Activated naive CD4-positive, alpha-beta T cell treated with anti-CD3 and anti-CD28 coated beads for 36 hours (primary cell): Measurements from ENCODE around the gene CLASP1. TPM values are rescaled to one million over a fixed set of nuclear protein-coding genes. Genes with fewer than 3 reads are reported as not detected.
"Not testable (repeated sequence)": the region's sequence is repeated elsewhere in the genome, so short reads cannot be mapped to it uniquely, and the experiment has no call there.

Experiments used
- CTCF ChIA-PET: fragments of 350-600 bp; sonication (Branson Sonifier 250); formaldehyde crosslinking; loops from one replicate; lab custom pipeline; 2021; ENCODE audit warnings: antibody characterized with exemption; lab: Charles Lee
- DNase-seq: peaks from one replicate; pipeline ENCODE4 v3.0.0-alpha.2; 2020
- H3K27ac Mint-ChIP-seq: one replicate; pipeline ENCODE4 v1.8.0; 2021; ENCODE audit warnings: mild to moderate bottlenecking, mixed read lengths
- H3K27me3 Mint-ChIP-seq: one replicate; pipeline ENCODE4 v1.8.0; 2021; ENCODE audit warnings: low read depth, mixed read lengths
- H3K36me3 Mint-ChIP-seq: one replicate; pipeline ENCODE4 v1.8.0; 2021; ENCODE audit warnings: low read depth, mixed read lengths
- H3K4me1 Mint-ChIP-seq: one replicate; pipeline ENCODE4 v1.8.0; 2021; ENCODE audit warnings: low read depth, mixed read lengths
- H3K4me3 Mint-ChIP-seq: one replicate; pipeline ENCODE4 v1.8.0; 2021; ENCODE audit warnings: mild to moderate bottlenecking, moderate library complexity, mixed read lengths
- H3K9me3 Mint-ChIP-seq: one replicate; pipeline ENCODE4 v1.8.0; 2021; ENCODE audit warnings: mixed read lengths
- intact Hi-C: fragments of 100-400 bp; cut with micrococcal nuclease; formaldehyde crosslinking; loops from one replicate; pipeline ENCODE4 v1.15.1; 2023
- total RNA-seq, 2 experiments: library from RNA; stranded (reverse); gene quantifications; one replicate each; pipeline ENCODE4 v1.2.3, GENCODE V29; 2021

The CLASP1 gene
- total RNA-seq, 2 experiments from 2014 or later, result 47.3 to 51.5 TPM

DNA sequence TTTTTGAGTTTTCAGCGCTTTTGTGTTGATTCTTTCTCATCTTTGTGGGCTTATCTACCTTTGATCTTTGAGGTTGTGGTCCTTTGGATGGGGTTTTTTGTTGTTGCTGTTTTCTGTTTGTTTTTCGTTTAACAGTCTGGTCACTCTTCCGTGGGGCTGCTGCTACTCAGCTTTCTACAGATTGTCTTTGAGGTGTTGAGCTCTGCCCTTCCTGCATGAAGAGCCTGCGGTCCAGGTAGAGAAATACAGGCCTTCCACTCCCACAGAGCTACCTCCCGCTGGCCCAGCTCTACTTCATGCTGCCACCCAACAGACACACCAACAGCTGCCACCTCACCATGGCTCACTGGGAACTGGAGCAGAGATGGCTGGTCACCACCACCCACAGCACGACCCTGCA, 180.3 kb downstream of the CLASP1 start:
- Mint-ChIP-seq H3K9me3 (no peaks in the 10 kb centered on the region), H3K4me1 (peaks cover 4% of the 10 kb centered on the region), H3K36me3 (peaks cover 40% of the 10 kb centered on the region), H3K27me3 (no peaks in the 10 kb centered on the region), H3K27ac (no peak overlapping the region), H3K4me3 (no peak overlapping the region)
- intact Hi-C loops, result no loop called here
- CTCF ChIA-PET, result no interaction called here
- DNase-seq, result no peak

DNA sequence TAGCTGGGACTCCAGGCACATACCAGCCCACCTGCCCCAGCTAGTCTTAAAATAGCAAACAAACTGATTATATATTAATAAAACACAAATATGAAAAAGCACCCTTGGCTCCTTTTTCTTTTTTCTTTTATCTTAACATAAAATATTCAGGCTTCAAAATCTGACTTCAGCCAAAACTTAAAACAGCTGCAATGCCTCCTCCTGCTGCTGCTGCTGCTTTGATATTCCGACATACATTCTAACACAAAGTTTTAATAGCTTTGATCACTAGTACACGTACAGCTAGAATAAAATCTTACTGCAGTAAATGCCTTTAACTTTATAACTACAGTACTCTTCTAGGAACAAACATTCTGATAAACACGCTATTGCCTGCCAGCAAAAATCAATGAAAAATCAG, 190.0 kb downstream of the CLASP1 start:
- peaks cover 18% of the 10 kb centered on the region for H3K36me3 Mint-ChIP-seq
- H3K27ac Mint-ChIP-seq, result no peak overlapping the region
- no peaks in the 10 kb centered on the region for H3K9me3 Mint-ChIP-seq
- DNase-seq, result no peak
- no peaks in the 10 kb centered on the region for H3K27me3 Mint-ChIP-seq
- H3K4me3 Mint-ChIP-seq, result no peak overlapping the region
- intact Hi-C loops, result no loop called here
- H3K4me1 Mint-ChIP-seq, result no peaks in the 10 kb centered on the region
- CTCF ChIA-PET, result interaction anchor here (1.2 to 1.4 kb wide), 3 partner anchors 9 to 16 kb away, joined by 3 to 5 read pairs (median 3); no protein-coding TSS in a partner anchor

DNA sequence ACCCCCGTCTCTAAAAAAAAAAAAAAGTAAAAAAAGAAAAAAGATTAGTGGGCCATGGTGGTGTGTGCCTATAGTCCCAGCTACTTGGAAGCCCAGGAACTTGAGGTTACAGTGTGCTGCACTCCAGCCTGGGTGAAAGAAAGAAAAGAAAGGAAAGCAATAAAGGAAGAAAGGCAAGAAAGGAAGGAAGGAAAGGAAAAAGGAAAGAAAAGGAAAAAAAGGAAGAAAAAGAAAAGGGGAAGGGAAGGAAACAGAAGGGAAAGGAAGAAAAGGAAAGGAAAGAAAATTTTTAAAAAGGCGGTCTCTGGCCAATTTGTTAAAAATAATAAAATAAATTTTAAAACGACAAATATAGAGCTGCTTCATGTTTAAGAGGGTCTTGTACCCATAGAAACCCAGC, 192.9 kb downstream of the CLASP1 start:
- Mint-ChIP-seq H3K4me3 (no peak overlapping the region), H3K27me3 (no peaks in the 10 kb centered on the region), H3K36me3 (peaks cover 16% of the 10 kb centered on the region), H3K9me3 (no peaks in the 10 kb centered on the region), H3K4me1 (no peaks in the 10 kb centered on the region), H3K27ac (no peak overlapping the region)
- CTCF ChIA-PET, result interaction anchor here (0.7 kb wide), 1 partner anchor 25 kb away, joined by 5 read pairs; no protein-coding TSS in a partner anchor
- intact Hi-C loops, result no loop called here
- DNase-seq, result no peak

DNA sequence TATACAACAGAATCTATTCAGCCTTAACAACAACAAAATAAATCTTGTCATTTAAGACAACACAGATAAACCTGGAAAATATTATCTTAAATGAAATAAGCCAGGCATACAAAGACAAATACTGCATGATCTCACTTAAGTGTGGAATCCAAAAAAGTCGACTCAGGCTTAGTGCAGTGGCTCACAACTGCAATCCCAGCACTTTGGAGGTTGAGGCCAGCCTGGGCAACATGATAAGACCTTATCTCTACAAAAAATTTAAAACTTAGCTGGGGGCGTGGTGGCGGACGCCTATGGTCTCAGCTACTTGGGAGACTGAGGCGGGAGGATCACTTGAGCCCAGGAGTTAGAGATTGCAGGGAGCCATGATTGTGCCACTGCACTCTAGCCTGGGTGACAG, 193.8 kb downstream of the CLASP1 start:
- H3K27me3 Mint-ChIP-seq, result no peaks in the 10 kb centered on the region
- no peaks in the 10 kb centered on the region for H3K4me1 Mint-ChIP-seq
- intact Hi-C loops, result no loop called here
- no peak overlapping the region for H3K4me3 Mint-ChIP-seq
- H3K9me3 Mint-ChIP-seq, result no peaks in the 10 kb centered on the region
- no peak for DNase-seq
- H3K36me3 Mint-ChIP-seq, result peaks cover 24% of the 10 kb centered on the region
- CTCF ChIA-PET, result no interaction called here
- H3K27ac Mint-ChIP-seq, result peak overlapping the region; percentile 44

DNA sequence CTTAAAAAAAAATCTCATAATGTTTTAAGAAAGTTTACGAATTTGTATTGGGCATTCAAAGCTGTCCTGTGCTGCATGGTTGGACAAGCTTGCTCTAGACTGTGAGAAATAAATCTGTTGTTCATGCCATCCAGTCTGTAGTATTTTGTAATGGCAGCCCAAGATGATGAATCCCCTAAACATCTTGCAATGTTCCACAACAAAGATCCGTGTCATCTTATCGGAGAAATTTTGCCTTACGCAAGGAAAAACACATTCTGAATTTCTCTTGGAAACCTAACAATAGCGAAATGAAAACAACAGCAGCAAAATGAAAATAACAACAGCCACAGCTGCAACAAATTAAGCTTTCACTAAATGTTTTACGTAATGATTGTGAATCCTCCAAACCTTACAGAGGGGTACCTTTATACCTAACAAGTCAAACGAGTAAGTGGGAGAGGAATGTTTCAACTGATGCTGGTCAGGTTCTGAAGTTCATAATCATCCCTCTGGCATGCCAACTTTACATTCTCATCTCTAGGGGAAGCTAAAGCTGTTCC, 194.6 kb downstream of the CLASP1 start:
- intact Hi-C loops, result no loop called here
- no peaks in the 10 kb centered on the region for H3K9me3 Mint-ChIP-seq
- peaks cover 21% of the 10 kb centered on the region for H3K36me3 Mint-ChIP-seq
- H3K4me1 Mint-ChIP-seq, result no peaks in the 10 kb centered on the region
- no peak overlapping the region for H3K27ac Mint-ChIP-seq
- H3K4me3 Mint-ChIP-seq, result no peak overlapping the region
- CTCF ChIA-PET, result no interaction called here
- DNase-seq, result no peak
- no peaks in the 10 kb centered on the region for H3K27me3 Mint-ChIP-seq

DNA sequence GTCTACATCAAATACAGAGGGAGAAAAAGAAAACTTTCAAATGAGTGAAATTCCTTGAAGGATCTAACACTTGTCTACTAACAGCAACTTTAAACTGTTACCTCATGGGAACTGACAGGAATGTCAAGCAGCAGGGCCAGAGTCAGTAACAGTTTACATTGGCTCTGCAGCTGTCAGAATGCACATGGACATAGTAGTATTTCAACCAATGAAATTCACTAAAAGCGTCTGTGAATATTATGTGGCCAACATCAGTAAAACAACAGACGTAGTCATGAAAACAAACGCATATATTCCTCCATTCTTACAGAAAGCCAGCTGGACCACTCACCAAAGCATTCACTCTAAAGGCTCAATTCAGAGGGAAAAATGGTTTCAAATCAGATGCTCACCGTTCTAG, 197.9 kb downstream of the CLASP1 start:
- CTCF ChIA-PET, result interaction anchor here (2.2 kb wide), 1 partner anchor 8 kb away, joined by 5 read pairs; no protein-coding TSS in a partner anchor
- Mint-ChIP-seq H3K27ac (no peak overlapping the region), H3K4me3 (no peak overlapping the region), H3K36me3 (peaks cover 46% of the 10 kb centered on the region), H3K4me1 (no peaks in the 10 kb centered on the region), H3K27me3 (no peaks in the 10 kb centered on the region), H3K9me3 (no peaks in the 10 kb centered on the region)
- DNase-seq, result no peak
- intact Hi-C loops, result no loop called here

DNA sequence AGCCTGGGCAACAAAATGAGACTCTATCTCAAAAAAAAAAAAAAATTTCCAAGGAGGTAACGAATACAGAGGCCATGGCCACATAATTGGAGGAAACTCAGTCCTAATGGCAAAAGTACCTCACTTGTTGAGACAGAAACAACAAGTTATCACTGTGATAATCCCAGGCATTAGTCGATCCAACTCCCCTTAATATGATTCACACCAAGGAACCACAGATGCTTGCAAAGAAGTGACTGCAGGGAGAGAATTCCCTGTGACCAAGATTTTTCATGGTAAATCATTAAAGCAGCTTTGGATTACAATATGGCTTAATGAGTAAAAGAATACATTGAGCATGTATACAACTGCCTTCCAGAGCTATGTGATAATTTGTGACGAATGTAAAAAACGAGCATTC, 199.0 kb downstream of the CLASP1 start:
- Mint-ChIP-seq H3K36me3 (peaks cover 45% of the 10 kb centered on the region), H3K4me1 (no peaks in the 10 kb centered on the region), H3K27me3 (no peaks in the 10 kb centered on the region), H3K4me3 (no peak overlapping the region), H3K9me3 (no peaks in the 10 kb centered on the region), H3K27ac (no peak overlapping the region)
- CTCF ChIA-PET, result interaction anchor here (0.6 to 2.2 kb wide), 3 partner anchors 9 to 287 kb away, joined by 4 to 5 read pairs (median 4); no protein-coding TSS in a partner anchor
- DNase-seq, result no peak
- intact Hi-C loops, result no loop called here

DNA sequence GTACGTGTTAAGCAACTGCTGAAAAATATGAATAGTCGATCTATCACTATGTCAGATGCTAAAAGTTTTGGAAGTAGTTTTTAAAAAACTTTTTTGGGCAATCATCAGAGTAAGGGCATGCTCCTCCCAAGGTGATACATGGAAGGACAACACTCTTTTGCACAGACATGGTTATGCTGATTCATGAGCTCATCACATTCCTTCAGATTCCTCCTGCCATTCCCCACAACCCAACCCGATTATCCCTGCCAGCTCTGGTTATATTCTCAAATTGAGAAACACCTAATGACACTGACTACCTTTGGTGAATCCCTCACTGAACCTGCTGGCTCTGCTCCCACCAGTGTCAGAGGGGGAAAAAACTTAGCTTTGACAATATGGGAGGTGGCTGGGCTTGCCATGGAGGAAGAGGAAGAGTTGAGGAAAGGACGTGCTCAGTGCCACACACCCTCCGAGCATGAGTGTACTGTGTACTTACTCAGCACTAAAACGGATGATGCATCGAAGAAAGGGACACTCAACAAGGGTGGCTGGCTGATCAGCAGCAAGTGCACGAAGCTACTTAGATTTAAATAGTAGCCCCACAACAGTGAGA, 202.5 kb downstream of the CLASP1 start:
- Mint-ChIP-seq H3K4me1 (no peaks in the 10 kb centered on the region), H3K4me3 (no peak overlapping the region), H3K9me3 (no peaks in the 10 kb centered on the region), H3K27ac (no peak overlapping the region), H3K36me3 (peaks cover 57% of the 10 kb centered on the region), H3K27me3 (no peaks in the 10 kb centered on the region)
- intact Hi-C loops, result no loop called here
- CTCF ChIA-PET, result no interaction called here
- no peak for DNase-seq

DNA sequence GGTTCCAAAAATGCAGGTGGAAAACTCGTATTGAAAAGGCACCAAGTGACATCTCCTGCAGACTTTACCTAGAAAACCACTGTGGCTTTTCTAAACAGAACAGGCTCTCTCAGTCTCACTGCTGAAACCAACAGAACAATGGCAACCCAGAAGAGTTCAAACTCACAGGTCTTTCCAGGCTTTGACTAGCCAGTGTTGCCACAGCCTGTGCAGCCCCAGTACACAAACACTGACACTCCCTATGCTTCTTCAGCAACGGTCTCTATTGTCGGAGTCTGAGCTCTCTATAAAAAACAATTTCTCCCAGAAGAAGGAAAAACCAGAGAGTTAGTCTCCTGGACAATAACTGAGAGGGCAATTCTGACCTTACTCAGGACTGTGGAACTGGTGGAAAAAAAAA, 206.4 kb downstream of the CLASP1 start:
- H3K27ac Mint-ChIP-seq, result no peak overlapping the region
- no peak for DNase-seq
- intact Hi-C loops, result no loop called here

DNA sequence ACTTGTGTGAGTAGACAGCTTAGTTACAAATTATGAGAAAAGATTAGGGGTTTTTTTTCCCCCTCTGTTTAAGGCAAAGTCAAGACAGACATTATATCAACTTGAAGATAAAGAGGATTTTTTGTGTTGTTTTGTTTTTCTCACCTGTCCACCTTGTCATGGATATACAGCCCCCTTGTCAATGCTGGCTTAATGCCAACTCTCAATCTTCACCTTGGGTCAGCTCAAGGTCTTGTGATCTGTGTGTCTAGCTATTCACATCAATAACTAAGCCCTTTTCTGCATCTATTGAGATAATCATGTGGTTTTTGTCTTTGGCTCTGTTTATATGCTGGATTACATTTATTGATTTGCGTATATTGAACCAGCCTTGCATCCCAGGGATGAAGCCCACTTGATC, 211.0 kb downstream of the CLASP1 start:
- DNase-seq, H3K27ac Mint-ChIP-seq, H3K27me3 Mint-ChIP-seq, CTCF ChIA-PET, H3K4me3 Mint-ChIP-seq, H3K9me3 Mint-ChIP-seq, intact Hi-C loops, H3K4me1 Mint-ChIP-seq: not testable (repeated sequence)
- H3K36me3 Mint-ChIP-seq, result peaks cover 19% of the 10 kb centered on the region

More for the DNA sequence above, 206.4 kb downstream of the CLASP1 start:
- CTCF ChIA-PET, result interaction anchor here (1.1 kb wide), 1 partner anchor 9 kb away, joined by 4 read pairs; no protein-coding TSS in a partner anchor
- no peak overlapping the region for H3K4me3 Mint-ChIP-seq
- H3K36me3 Mint-ChIP-seq, result peaks cover 43% of the 10 kb centered on the region
- H3K27me3 Mint-ChIP-seq, result no peaks in the 10 kb centered on the region
- no peaks in the 10 kb centered on the region for H3K4me1 Mint-ChIP-seq
- H3K9me3 Mint-ChIP-seq, result no peaks in the 10 kb centered on the region

DNA sequence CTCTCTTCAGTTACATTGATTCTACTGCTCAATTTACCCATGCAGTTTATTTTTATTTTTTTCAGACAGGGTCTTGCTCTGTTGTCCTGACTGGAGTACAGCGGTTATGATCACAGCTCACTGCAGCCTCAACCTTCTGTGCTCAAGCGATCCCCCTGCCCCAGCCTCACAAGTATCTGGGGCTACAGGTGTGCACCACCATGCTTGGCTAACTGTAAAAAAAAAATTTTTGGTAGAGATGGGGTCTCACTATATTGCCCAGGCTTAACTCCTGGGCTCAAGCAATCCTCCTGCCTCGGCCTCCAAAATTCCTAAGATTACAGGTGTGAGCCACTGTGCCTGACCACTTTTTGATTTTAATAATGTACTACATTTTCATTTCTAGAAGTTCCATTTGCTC, 212.3 kb downstream of the CLASP1 start:
- CTCF ChIA-PET, result no interaction called here
- intact Hi-C loops, result no loop called here

DNA sequence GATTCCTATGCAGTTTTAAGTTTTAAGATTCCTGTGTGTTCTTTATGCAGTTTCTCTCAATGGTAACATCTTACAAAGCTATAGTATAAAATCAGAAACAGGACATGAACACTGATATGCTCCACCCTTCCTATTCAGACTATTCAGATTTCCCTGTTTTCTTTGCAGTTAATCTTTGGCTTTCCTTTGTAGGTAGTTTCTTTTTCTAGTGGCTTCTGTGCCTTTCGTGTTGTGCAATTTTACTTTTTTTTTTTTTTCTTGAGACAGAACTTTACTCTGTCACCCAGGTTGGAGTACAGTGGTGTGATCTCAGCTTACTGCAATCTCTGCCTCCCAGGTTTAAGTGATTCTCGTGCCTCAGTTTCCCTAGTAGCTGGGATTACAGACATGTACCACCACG, 213.5 kb downstream of the CLASP1 start:
- intact Hi-C loops, result no loop called here
- Mint-ChIP-seq H3K4me3 (no peak overlapping the region), H3K4me1 (no peaks in the 10 kb centered on the region)

More for the DNA sequence above, 212.3 kb downstream of the CLASP1 start:
- Mint-ChIP-seq H3K4me1 (no peaks in the 10 kb centered on the region), H3K27ac (no peak overlapping the region), H3K4me3 (no peak overlapping the region), H3K9me3 (no peaks in the 10 kb centered on the region), H3K27me3 (no peaks in the 10 kb centered on the region), H3K36me3 (peaks cover 13% of the 10 kb centered on the region)
- no peak for DNase-seq

DNA sequence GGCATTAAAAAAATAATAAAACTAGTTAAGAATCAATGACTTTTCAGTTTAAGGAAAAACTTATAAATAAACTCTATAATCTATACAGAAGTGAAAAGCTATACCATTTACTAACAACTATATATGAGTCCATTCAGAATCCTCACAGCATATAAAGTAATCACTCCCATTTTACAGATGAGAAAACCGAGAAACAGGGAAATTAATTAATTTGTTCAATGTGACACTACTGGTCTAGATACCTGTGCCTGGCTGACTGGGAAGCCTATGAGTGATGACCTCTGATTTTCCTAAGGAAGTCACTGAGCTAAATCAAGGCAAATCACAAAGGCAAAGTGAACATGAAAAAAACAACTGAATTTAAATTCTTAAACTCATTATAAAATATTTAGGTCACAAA, 218.0 kb downstream of the CLASP1 start:
- no peaks in the 10 kb centered on the region for H3K4me1 Mint-ChIP-seq
- no peaks in the 10 kb centered on the region for H3K27me3 Mint-ChIP-seq
- H3K36me3 Mint-ChIP-seq, result peaks cover 18% of the 10 kb centered on the region
- CTCF ChIA-PET, result interaction anchor here (0.5 to 0.7 kb wide), 6 partner anchors 11 to 841 kb away, joined by 3 to 7 read pairs (median 4); no protein-coding TSS in a partner anchor
- intact Hi-C loops, result no loop called here
- no peaks in the 10 kb centered on the region for H3K9me3 Mint-ChIP-seq
- no peak for DNase-seq
- no peak overlapping the region for H3K27ac Mint-ChIP-seq
- no peak overlapping the region for H3K4me3 Mint-ChIP-seq

More for the DNA sequence above, 213.5 kb downstream of the CLASP1 start:
- no peak for DNase-seq
- H3K36me3 Mint-ChIP-seq, result peaks cover 10% of the 10 kb centered on the region
- no peak overlapping the region for H3K27ac Mint-ChIP-seq
- CTCF ChIA-PET, result no interaction called here
- H3K9me3 Mint-ChIP-seq, result no peaks in the 10 kb centered on the region
- H3K27me3 Mint-ChIP-seq, result no peaks in the 10 kb centered on the region
